Esophagus muscularis mucosa (tissue), 4 donors: Measurements from ENCODE around the gene APMAP.

Experiments used
- CTCF ChIP-seq, 3 experiments: fragments of 200-600 bp in 2 of 3; fragments of 450-650 bp in 1 of 3; sonication (generic) in 2 of 3; IDR thresholded peaks; one replicate each; pipeline ENCODE4 v1.5.1; 2017 to 2019; ENCODE audit warnings: antibody characterized with exemption in 3 of 3, mild to moderate bottlenecking in 2 of 3, moderate library complexity in 1 of 3
- EP300 ChIP-seq: sonication (generic); formaldehyde crosslinking; IDR thresholded peaks from one replicate; pipeline ENCODE4 v1.6.1; 2017; ENCODE audit warnings: antibody characterized with exemption
- POLR2AphosphoS5 ChIP-seq, 2 donors: sonication (generic); formaldehyde crosslinking; IDR thresholded peaks; one replicate each; pipeline ENCODE4 v1.6.1; 2017; ENCODE audit warnings: antibody characterized with exemption in 2 of 2

DNA sequence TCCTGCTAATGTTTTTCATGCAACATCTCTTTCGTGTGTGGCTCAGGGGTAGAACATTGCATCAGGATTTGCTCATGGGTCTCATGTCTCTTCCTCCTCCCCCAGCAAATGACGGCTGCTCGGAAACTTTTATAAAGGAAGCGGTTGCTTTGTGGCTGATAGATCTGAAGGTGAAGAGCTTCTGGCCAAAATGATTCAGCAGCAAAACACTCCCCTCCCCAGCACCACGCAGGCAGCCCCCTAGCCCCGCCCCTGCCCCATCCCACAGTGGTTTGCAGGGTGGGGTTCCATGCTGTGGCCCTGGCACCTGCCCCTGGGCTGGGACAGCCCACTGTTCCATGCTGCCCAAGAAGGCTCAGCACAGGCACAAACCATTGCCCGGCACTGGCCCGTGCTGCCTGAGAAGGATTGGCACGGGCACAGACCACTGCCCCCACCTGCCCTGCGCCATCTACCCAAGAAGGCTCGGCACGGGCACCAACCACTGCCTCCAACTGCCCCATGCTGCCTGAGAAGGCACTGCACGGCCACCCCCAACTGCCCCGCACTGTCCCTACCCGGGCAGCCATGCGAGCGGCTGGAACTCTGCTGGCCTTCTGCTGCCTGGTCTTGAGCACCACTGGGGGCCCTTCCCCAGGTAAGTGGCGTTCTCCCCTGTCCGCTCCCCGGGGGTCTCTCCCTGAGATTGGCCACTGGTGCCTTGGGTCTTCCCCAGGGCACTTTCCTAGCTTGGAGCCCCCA lies 43.4 kb downstream of the APMAP start, which contains the start of gene CST7:
- TF ChIP-seq CTCF (IDR thresholded peaks at IDR 0.05) (no peak), EP300 (no peak), POLR2AphosphoS5 (IDR thresholded peaks at IDR 0.05) (no peak)
